ENCODE measurements around the gene ALG9.

ALG9 gene

GRCh38 chr11:111819161-111819828 lies 52.1 kb downstream of the ALG9 start:
- TF ChIP-seq CTCF (conservative IDR thresholded peaks at IDR 0.05) (no peak), ZFX (IDR thresholded peaks at IDR 0.05) (no peak)
- H3K27ac ChIP-seq = no peak overlapping the region

GRCh38 chr11:111815489-111815888 lies 55.9 kb downstream of the ALG9 start:
- H3K27ac ChIP-seq = no peak overlapping the region
- TF ChIP-seq CTCF (conservative IDR thresholded peaks at IDR 0.05) = no peak
- no peak for TF ChIP-seq ZFX (IDR thresholded peaks at IDR 0.05)

- TF ChIP-seq CTCF (conservative IDR thresholded peaks at IDR 0.05) (no peak), ZFX (IDR thresholded peaks at IDR 0.05) (no peak)
- no peak overlapping the region for H3K27ac ChIP-seq
These were observed 56.6 kb downstream of the ALG9 start for GRCh38 chr11:111814557-111815320.

- no peak overlapping the region for H3K27ac ChIP-seq
- TF ChIP-seq ZFX (IDR thresholded peaks at IDR 0.05) (no peak), CTCF (conservative IDR thresholded peaks at IDR 0.05) (no peak)
These were observed 57.3 kb downstream of the ALG9 start for GRCh38 chr11:111814106-111814505.

- no peak overlapping the region for H3K27ac ChIP-seq
- TF ChIP-seq ZFX (IDR thresholded peaks at IDR 0.05) (no peak), CTCF (conservative IDR thresholded peaks at IDR 0.05) (no peak)
These were observed 59.2 kb downstream of the ALG9 start for GRCh38 chr11:111812211-111812610.

- no peak overlapping the region for H3K27ac ChIP-seq
- TF ChIP-seq CTCF (conservative IDR thresholded peaks at IDR 0.05) (no peak), ZFX (IDR thresholded peaks at IDR 0.05) (no peak)
These were observed 59.9 kb downstream of the ALG9 start for GRCh38 chr11:111811445-111811844.

GRCh38 chr11:111808834-111809233 lies 62.5 kb downstream of the ALG9 start:
- TF ChIP-seq ZFX (IDR thresholded peaks at IDR 0.05) (no peak), CTCF (conservative IDR thresholded peaks at IDR 0.05) (no peak)
- H3K27ac ChIP-seq = no peak overlapping the region

Measured in C4-2B (cell line).